Measurements from ENCODE around the gene RPTOR.
"Not testable (repeated sequence)": the region's sequence is repeated elsewhere in the genome, so short reads cannot be mapped to it uniquely, and the experiment has no call there.

Gene RPTOR, protein sequence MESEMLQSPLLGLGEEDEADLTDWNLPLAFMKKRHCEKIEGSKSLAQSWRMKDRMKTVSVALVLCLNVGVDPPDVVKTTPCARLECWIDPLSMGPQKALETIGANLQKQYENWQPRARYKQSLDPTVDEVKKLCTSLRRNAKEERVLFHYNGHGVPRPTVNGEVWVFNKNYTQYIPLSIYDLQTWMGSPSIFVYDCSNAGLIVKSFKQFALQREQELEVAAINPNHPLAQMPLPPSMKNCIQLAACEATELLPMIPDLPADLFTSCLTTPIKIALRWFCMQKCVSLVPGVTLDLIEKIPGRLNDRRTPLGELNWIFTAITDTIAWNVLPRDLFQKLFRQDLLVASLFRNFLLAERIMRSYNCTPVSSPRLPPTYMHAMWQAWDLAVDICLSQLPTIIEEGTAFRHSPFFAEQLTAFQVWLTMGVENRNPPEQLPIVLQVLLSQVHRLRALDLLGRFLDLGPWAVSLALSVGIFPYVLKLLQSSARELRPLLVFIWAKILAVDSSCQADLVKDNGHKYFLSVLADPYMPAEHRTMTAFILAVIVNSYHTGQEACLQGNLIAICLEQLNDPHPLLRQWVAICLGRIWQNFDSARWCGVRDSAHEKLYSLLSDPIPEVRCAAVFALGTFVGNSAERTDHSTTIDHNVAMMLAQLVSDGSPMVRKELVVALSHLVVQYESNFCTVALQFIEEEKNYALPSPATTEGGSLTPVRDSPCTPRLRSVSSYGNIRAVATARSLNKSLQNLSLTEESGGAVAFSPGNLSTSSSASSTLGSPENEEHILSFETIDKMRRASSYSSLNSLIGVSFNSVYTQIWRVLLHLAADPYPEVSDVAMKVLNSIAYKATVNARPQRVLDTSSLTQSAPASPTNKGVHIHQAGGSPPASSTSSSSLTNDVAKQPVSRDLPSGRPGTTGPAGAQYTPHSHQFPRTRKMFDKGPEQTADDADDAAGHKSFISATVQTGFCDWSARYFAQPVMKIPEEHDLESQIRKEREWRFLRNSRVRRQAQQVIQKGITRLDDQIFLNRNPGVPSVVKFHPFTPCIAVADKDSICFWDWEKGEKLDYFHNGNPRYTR (N-terminal part only)

DNA sequence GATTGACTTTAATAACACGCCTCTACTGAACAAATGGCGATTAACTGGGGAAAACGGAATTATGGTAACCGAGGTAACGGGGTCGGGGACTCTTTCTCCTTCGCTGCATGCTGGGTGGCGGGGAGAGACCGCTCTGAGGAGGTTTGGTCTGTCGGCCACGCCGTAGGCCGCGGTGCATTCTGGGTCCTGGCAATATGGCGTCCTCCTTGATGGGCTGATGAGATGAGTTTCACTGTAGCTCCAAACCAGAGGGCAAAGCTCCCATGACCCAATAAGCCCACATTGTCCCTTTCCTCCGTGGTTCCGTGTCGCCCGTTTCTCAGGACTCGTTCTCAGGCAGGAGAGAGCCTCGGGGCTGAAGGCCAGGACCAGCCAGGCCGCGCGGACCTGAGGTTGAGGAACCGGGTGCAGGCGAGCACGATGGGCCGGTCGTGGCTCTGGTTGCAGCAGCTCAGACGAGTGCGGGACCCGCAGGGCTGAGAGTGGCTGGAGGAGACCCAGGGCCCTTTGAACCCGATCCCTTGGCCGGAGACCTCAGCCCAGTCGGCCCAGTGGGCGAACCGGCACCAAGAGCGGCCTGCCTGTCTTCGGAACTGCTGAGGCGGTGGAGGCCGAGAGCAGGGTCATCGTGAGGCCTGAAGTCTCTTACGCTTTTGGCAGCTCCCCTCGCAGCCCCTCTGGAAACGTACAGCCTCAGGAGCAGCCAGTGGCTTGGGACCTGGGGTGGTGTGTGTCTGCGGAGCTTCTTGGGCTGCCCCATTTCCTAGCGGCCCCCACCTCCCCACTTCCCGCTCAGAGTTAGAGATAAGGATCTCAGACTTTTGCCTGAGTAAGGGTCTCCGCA lies at the start of gene RPTOR:
TSS of gene RPTOR (plus strand) at position 184 of the 844 bp plus-strand sequence. CDS start 792 bp downstream, outside the sequence.
- DNase-seq (ENCODE audit: low read depth, low spot score): peak; percentile 72

DNA sequence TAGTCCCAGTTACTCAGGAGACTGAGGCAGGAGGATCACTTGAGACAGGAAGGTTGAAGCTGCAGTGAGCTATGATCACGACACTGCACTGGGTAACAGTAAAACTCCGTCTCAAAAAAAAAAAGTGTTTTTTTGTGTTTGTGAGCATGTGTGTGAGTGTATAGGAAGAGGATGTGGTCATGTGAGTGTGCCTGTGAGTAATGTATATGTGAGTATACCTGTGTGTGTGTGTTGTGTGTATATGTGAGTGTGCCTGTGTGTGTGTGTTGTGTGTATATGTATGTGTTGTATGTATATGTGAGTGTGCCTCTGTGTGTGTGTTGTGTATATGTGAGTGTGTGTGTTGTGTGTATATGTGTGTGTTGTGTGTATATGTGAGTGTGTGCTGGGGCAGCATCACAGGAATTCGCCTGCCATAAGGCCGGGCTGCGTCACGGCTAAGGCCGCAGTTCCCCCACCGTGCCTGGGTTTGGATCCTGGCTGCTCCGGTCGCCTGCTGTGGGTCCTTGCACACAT lies 46.9 kb upstream of the RPTOR start:
- no peak for DNase-seq (ENCODE audit: low read depth, low spot score)

DNA sequence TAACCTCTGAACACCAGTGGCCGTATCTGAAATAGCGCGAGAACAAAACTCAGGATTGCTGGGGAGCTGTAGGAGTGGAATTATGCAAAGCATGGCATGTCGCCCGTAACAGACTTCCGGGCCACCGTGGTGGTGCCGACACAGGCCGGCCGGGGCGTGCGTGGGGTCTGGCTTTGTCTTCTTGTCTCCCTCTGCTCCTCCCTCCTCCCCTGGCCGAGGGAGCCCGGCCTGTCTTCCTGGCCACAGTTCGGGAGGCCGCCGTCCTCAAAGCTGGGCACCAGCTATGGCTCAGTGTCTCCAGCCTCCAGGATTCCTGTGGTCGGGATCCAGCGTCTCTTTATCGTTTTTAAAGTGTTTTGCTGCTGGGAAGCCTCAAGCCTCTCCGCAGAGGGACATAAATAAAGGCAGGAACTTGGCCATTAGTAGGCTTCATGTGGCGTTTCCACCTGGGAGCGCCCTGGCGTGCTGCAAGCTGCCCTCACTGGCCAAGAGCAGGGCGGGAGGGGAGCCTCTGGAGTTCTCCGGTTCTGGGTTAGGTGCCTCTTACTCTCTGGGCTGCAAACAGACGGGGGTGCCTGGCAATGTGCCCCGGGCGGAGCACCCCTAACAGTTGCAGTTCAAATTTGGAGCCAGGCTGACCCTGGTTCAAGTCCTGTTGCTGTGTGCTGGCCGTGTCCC lies 46.3 kb upstream of the RPTOR start:
- no peak for DNase-seq (ENCODE audit: low read depth, low spot score)

DNA sequence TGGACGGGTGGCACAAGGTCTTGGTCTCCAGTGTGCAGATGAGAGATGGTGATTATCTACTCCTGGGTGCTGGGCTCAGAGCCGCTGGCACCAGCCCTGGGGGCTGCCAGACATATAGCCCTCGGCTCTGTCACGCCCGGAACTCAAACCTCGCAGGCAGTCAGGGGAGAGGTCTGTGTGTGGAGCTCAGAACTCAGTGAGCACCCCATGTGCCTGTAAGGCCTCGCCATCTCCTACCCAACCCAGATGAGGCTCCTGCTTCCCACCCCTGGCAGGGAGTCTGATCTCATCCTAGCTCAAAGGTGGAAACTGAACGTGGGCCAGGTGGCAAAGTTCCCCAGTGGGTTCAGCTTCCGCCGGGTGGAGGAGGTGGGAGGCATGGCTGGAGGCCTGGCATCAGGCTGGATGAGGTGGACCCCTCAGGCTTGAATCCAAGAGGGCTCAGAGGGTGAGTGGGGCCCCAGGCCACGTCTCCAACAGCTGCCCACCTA lies 45.7 kb upstream of the RPTOR start:
- DNase-seq (ENCODE audit: low read depth, low spot score): no peak

DNA sequence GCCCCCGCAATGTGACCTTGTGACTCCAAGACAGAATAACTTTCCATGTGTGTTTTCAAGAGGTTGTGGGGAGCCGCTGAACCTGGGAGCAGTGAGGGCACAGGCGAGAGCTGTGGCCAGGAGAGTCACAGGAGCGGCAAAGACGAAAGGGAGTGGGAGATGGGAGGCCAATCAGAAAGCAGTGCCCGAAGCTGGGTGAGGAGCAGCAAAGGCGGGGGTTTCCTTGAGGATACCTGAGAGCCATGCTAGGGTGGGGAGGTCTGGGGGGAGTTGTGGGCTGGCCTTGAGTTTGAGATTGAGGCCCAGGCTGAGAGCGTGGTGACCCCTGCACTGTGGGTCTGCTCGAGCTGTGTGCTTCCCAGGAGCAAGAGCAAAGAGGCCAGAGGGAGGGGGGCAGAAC lies 45.1 kb upstream of the RPTOR start:
- DNase-seq (ENCODE audit: low read depth, low spot score): no peak

DNA sequence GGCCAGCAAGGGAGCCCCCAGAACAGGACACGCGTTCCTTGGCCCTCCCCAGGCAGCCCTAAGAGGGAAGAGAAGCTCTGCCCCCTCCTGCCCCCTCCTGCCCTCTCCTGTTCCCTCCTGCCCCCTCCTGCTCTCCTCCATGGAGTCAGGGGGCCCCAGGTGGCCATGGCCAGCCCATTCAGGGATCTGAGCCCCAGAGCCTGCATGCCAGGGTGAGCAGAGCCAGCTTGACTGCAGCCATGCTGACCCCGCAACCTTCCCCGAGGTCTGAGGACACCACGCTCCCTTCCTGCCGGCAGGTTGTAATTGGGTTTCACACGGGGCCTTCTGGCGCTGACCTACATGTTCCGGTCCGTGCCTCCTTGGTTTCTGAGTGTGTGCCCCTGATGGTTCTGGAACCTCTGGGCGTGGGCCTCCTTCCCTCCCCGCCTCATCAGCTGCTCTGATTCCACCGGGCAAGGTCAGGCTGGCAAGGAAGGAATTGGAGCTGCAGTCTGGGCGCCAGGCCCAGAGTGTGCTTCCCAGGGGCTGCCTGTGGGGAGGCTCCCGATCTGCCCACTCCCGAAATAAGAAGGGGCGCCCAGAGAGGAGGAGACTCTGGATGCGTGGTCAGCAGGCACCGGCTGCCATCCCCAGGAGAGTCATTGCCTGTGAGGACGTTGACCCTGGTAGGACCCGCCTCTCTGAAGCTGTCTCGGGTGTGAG lies 44.5 kb upstream of the RPTOR start:
- no peak for DNase-seq (ENCODE audit: low read depth, low spot score)

DNA sequence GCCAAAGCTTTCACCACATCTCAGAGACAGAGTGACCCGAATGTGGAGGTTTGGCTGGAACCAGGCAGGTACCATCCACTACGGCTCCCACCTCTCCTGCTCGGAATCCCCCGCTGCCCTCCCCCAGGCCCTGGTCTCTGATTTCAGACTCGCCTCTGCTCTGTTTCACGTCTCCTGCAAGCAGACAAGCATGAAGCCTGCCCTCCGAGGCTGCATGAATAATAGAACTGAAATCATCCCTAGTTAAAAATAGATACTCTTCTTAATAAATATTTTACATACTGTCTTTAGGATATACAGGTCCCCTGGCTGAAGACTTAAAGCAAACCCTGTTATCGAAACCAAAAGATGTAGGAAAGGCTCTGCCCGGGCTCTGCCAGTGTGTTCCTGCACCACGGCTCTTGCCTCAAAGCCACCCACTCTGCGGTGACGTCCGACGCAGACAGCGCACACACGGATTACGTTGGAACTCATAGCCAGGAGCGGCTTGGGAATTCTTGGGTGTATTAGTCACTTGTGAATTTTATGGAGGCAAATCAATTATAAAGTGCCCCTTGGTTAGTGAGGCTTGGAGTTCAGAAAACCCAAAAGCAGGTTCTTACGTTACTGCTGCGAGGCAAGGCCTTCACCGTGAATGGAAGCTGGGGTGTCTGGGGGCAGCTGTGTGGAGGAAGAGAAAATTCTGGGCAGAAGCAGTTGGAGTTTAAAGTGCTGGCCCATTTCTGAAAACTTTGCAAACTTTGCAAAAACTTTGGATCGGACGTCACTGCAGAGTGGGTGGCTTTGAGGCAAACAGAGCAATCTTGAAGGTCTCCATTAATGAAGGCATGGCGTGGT lies 42.7 kb upstream of the RPTOR start:
- peak; percentile 30 for DNase-seq (ENCODE audit: low read depth, low spot score)

DNA sequence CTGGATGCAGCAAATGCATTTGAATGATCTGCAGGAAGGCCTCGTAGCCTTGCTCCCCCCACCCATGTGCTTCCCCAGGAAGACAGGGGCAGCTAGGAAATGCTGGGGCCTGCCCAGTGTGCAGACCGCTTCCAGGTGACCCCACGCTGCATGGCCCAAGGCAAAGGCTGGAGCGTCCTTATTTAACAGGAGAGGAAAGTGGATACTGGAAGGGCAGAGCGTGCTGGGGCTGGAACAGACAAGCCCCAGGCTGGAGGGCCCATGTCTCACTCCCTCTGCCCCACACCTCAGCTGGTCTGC lies 42.1 kb upstream of the RPTOR start:
- DNase-seq (ENCODE audit: low read depth, low spot score): no peak

DNA sequence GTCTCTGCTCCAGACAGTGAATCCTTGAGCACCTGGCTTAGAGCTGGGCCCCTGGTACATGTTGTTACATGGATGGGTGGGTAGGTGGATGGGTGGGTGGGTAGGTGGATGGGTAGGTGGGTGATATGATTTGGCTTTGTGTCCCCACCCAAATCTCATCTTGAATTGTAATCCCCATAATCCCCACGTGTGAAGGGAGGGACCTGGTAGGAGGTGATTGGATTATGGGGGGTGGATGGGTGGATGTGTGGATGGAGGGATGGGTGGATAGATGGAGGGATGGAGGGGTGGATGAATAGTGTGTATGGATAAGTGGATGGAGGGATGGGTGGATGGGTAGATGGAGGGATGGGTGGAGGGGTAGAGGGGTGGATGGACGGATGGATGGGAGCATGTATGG lies 41.6 kb upstream of the RPTOR start:
- no peak for DNase-seq (ENCODE audit: low read depth, low spot score)

DNA sequence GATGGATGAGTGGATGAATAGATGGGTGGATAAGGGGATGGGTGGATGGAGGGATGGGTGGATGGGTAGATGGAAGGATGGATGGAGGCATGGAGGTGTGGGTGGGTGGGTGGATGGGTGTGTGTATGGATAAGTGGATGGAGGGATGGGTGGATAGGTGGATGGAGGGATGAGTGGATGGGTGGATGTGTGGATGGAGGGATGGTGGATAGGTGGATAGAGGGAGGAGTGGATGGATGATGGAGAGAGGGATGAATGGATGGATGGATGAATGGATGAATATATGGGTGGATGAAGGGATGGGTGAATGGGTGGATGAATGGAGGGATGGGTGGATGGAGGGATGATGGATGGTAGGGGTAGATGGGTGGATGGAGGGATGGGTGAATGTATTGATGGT lies 40.7 kb upstream of the RPTOR start:
- no peak for DNase-seq (ENCODE audit: low read depth, low spot score)

DNA sequence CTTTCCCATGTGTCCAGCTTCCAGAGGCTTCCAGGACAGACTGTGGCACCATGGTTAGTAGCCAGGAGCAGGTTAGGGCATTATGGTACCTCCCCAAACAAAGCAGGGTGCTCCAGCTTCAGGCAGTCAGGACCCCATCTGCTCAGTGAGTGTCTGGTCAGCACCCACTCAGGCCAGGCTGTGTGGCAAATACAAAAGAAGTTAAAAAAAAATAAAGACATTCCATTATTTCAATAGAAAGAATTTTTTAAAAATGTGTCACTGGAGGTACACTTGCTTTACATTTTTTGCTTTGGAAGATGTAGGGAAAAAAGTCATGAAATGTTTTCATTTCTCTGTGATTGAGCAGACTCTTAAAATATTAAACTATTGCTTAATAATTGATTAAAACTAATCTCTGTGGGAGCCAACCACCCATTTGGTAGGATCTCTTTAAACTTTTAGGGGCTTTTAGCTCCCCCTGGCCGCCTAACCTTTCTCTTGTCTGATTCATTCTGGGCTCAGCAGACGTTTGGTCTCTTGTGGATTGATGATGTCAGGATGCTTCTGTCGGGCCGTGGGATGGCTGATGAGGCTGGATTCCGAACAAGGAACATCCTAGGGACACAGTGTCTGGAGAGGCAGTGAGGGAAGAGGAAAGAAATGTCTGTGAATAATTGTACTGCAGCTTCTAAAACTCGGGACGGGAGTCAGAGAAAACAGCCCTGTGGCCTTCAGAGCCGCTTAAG lies 39.8 kb upstream of the RPTOR start:
- DNase-seq (ENCODE audit: low read depth, low spot score): peak; percentile 30

DNA sequence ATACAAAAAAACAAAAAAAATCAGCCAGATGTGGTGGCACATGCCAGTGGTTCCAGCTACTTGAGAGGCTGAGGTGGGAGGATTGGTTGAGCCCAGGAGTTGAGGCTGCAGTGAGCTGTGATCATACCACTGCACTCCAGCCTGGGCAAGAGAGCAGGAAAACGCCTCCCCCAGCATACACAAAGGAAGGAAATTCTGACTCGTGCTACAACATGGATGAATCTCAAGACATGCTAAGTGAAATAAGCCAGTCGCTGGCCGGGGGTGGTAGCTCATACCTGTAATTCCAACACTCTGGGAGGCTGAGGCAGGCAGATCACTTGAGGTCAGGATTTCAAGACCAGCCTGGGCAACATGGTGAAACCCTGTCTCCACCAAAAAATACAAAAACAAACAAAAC lies 37.5 kb upstream of the RPTOR start:
- not testable (repeated sequence) for DNase-seq (ENCODE audit: low read depth, low spot score)

DNA sequence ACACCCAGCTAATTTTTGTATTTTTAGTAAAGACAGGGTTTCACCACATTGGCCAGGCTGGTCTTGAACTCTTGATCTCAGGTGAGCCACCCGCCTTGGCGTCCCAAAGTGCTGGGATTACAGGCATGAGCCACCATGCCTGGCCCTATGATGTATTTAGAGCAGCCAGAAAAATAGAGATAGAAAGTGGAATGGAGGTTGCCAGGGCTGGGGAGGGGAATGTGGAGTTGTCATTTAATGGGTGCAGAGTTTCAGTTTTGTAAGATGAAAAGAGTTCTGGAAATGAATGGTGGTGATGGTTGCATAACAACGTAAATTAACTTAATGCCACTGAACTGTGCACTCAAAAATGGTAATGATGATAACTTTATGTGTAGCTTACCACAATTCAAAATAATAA lies 36.7 kb upstream of the RPTOR start:
- DNase-seq (ENCODE audit: low read depth, low spot score): no peak

DNA sequence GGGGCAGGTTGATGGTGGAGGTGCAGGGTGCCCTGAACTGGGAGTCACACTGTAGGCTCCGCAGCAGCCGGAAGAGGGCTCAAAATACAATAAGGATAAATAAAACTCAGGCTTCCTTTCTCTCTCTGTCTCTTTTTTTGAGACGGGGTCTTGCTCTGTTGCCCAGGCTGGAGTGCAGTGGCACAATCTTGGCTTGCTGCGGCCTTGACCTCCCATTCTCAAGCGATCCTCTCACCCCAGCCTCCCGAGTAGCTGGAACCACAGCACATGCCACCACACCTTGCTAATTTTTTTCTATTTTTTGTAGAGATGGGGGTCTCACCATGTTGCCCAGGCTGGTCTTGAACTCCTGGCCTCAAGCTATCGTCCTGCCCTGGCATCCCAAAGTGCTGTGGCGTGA lies 35.3 kb upstream of the RPTOR start:
- no peak for DNase-seq (ENCODE audit: low read depth, low spot score)

DNA sequence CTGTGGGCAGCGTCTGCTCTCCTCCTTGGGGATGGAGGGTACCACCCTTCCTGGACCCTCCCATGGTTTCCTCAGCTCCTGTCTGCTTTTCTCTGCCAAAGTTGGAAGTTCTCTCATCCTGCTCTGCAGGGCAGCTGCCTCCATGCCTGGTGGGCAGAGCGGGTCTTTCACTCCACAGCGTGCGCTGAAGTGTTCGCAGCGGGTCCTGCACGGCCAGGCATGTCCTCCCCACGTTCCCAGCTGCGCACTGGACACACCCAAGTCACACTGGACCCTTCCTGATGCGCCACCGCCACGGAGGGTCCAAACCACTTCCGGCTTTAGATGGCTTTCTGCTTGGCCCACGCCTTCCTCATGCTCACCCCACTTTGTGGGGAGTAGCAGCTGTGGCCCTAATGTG lies 34.5 kb upstream of the RPTOR start:
- no peak for DNase-seq (ENCODE audit: low read depth, low spot score)

DNA sequence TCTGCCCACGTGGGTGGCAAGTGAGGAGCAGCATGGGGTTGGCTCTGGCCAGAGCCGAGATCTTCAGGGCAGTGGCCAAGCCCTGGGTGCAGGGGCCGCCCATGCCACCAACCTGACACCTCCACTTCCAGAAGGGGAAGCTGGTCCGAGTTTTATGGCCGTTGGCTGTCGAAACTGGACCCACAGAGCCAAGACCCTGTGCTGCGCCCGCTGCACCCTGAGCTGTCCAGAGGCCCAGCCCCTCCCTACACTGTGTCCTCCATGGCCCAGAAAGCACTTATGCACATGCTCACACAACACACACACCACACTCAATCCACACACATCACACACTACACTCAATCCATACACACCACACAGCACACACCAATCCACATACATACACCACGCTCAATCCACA lies 33.9 kb upstream of the RPTOR start:
- no peak for DNase-seq (ENCODE audit: low read depth, low spot score)

DNA sequence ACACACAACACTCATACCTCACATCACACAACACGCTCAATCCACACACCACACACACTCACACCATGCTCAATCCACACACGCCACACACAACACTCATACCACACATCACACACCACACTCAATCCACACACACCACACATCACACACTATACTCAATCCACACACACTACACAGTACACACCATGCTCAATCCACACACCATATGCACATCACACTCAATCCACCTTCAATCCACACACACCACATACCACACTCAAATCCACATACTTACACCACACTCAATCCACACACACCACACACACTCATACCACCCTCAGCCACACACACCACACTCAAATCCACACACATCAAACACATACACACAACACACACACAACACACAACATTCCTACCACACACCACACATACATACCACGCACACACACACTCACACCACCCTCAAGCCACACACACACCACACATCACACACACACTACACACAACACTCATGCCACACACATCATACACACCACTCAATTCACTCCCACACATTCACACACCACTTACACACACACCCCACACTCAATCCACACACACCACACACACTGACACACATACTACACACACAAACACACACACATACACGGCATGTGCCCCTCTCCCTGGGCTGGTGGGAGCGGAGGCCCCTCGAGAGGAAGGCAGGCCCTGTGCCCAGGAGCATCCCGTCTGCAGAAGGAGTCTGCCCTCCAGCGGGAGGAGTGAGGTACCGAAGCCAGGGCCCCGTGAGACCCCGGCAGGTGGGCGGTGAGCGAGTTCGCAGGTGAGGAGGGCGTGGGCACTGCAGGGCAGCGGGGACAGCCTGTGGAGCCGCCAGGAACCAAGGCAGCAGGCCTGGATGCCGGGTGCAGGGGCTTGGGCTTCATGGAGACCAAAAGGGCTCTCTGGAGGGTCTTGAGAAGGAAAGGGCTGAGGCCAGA lies 33.1 kb upstream of the RPTOR start:
- DNase-seq (ENCODE audit: low read depth, low spot score): no peak
